SK-MEL-5 (cell line): Measurements from ENCODE around the gene FER. TPM values are rescaled to one million over a fixed set of nuclear protein-coding genes. Genes with fewer than 3 reads are reported as not detected.
"Not testable (repeated sequence)": the region's sequence is repeated elsewhere in the genome, so short reads cannot be mapped to it uniquely, and the experiment has no call there.

Experiments
- DNase-seq: peaks from one replicate; pipeline ENCODE4 v3.0.0-alpha.2; 2016; ENCODE audit warnings: low read depth, low spot score
- in situ Hi-C: cut with HindIII; loops from 2 replicates; pipeline ENCODE4 v1.10.0; 2016; ENCODE audit warnings: low sequenced_read_pairs, high pct_unique_total_duplicates, low pct_unique_long_range_greater_than_20kb
- total RNA-seq: library from RNA; depleted of rRNA; stranded (reverse); fragments of >200 nt; shearing (Covaris generic); gene quantifications from 2 replicates; pipeline ENCODE4 v1.2.3, GENCODE V29; 2014

The FER gene
- total RNA-seq, 1 experiment from 2014 or later, result 20.1 TPM

- in situ Hi-C loops, result no loop called here
- no peak for DNase-seq
These were observed 83.1 kb downstream of the FER start for GRCh38 chr5:108830705-108831276.

GRCh38 chr5:108836492-108836891, 88.8 kb downstream of the FER start:
- in situ Hi-C loops, result no loop called here
- no peak for DNase-seq

GRCh38 chr5:108842260-108842941, 94.7 kb downstream of the FER start:
- in situ Hi-C loops, DNase-seq: not testable (repeated sequence)

- DNase-seq, in situ Hi-C loops: not testable (repeated sequence)
These were observed 103.4 kb downstream of the FER start for GRCh38 chr5:108851129-108851528.

GRCh38 chr5:108857905-108858304, 110.2 kb downstream of the FER start:
- in situ Hi-C loops, result no loop called here
- DNase-seq, result no peak

- in situ Hi-C loops, result no loop called here
These were observed 111.3 kb downstream of the FER start for GRCh38 chr5:108858959-108859358.

GRCh38 chr5:108862211-108862610, 114.5 kb downstream of the FER start:
- no peak for DNase-seq
- in situ Hi-C loops, result no loop called here

More at GRCh38 chr5:108858959-108859358, 111.3 kb downstream of the FER start:
- no peak for DNase-seq

GRCh38 chr5:108866097-108866496, 118.4 kb downstream of the FER start:
- in situ Hi-C loops, result not testable (repeated sequence)

GRCh38 chr5:108867656-108868055, 120.0 kb downstream of the FER start:
- in situ Hi-C loops, result no loop called here
- DNase-seq, result no peak

More at GRCh38 chr5:108866097-108866496, 118.4 kb downstream of the FER start:
- DNase-seq, result not testable (repeated sequence)

GRCh38 chr5:108869066-108869465, 121.4 kb downstream of the FER start:
- in situ Hi-C loops, result no loop called here
- DNase-seq, result no peak

- in situ Hi-C loops, result no loop called here
- no peak for DNase-seq
These were observed 128.8 kb downstream of the FER start for GRCh38 chr5:108876451-108876850.

GRCh38 chr5:108878756-108879155, 131.1 kb downstream of the FER start:
- in situ Hi-C loops, result no loop called here

GRCh38 chr5:108881133-108881532, 133.4 kb downstream of the FER start:
- in situ Hi-C loops, result no loop called here
- no peak for DNase-seq

More at GRCh38 chr5:108878756-108879155, 131.1 kb downstream of the FER start:
- DNase-seq, result no peak

- DNase-seq, result no peak
- in situ Hi-C loops, result no loop called here
These were observed 137.0 kb downstream of the FER start for GRCh38 chr5:108884736-108885135.

- no peak for DNase-seq
- in situ Hi-C loops, result no loop called here
These were observed 150.6 kb downstream of the FER start for GRCh38 chr5:108898257-108898656.

GRCh38 chr5:108898707-108899106, 151.0 kb downstream of the FER start:
- in situ Hi-C loops, result no loop called here
- DNase-seq, result no peak

- DNase-seq, in situ Hi-C loops: not testable (repeated sequence)
These were observed 151.5 kb downstream of the FER start for GRCh38 chr5:108899244-108899643.

GRCh38 chr5:108900668-108901067, 153.0 kb downstream of the FER start:
- in situ Hi-C loops, result no loop called here
- no peak for DNase-seq

- in situ Hi-C loops, result no loop called here
- DNase-seq, result no peak
These were observed 158.1 kb downstream of the FER start for GRCh38 chr5:108905805-108906204.
